Gastroesophageal sphincter (tissue), 4 donors: ENCODE results near the gene PTPN14. TPM values are rescaled to one million over a fixed set of nuclear protein-coding genes. Genes with fewer than 3 reads are reported as not detected.

Source experiments
- ATAC-seq: fragments of 150-250 bp; one replicate; pipeline ENCODE4 v1.9.1; 2016; ENCODE audit warnings: mild to moderate bottlenecking, moderate library complexity
- H3K27ac ChIP-seq, 4 donors: fragments of 200-600 bp; sonication (generic) in 3 of 4; 1 replicate in 3 of 4; 2 replicates in 1 of 4; pipeline ENCODE4 v1.5.1; 2016 to 2019
- H3K27me3 ChIP-seq: fragments of 200-600 bp; sonication (generic); one replicate; pipeline ENCODE4 v1.5.1; 2019
- H3K36me3 ChIP-seq, 2 donors: fragments of 200-600 bp; sonication (generic); one replicate each; pipeline ENCODE4 v1.5.1; 2019; ENCODE audit warnings: control low read depth in 1 of 2
- H3K4me1 ChIP-seq, 3 donors: fragments of 200-600 bp; sonication (generic); 1 replicate in 2 of 3; 2 replicates in 1 of 3; pipeline ENCODE4 v1.5.1; 2016 to 2019; ENCODE audit warnings: control low read depth in 2 of 3
- H3K4me3 ChIP-seq, 2 donors: fragments of 200-600 bp; sonication (generic); one replicate each; pipeline ENCODE4 v1.5.1; 2019; ENCODE audit warnings: mild to moderate bottlenecking in 1 of 2, moderate library complexity in 1 of 2
- H3K9me3 ChIP-seq, 3 donors: fragments of 200-600 bp; sonication (generic); one replicate each; pipeline ENCODE4 v1.5.1; 2017 to 2019; ENCODE audit warnings: control low read depth in 2 of 3
- CTCF ChIP-seq, 4 experiments: fragments of 200-600 bp in 2 of 4; fragments of 450-650 bp in 2 of 4; sonication (generic) in 1 of 4; IDR thresholded peaks; one replicate each; pipeline ENCODE4 v1.5.1; 2017 to 2019; ENCODE audit warnings: antibody characterized with exemption in 4 of 4, mild to moderate bottlenecking in 2 of 4, moderate library complexity in 2 of 4
- EP300 ChIP-seq: sonication (generic); formaldehyde crosslinking; IDR thresholded peaks from one replicate; pipeline ENCODE4 v1.6.1; 2017; ENCODE audit warnings: antibody characterized with exemption, mild to moderate bottlenecking
- POLR2A ChIP-seq, 2 donors: fragments of 450-650 bp; IDR thresholded peaks; one replicate each; pipeline ENCODE4 v1.6.1; 2017; ENCODE audit warnings: antibody characterized with exemption in 2 of 2, mild to moderate bottlenecking in 2 of 2, moderate library complexity in 1 of 2
- POLR2AphosphoS5 ChIP-seq: sonication (generic); formaldehyde crosslinking; IDR thresholded peaks from one replicate; pipeline ENCODE4 v1.6.1; 2017; ENCODE audit warnings: antibody characterized with exemption
- WGBS, 2 donors: methylation state at CpG; one replicate each; pipeline ENCODE4 v1.1.5; 2018; ENCODE audit warnings: low coverage in 1 of 2; 5-methylcytosine and 5-hydroxymethylcytosine counted together
- total RNA-seq, 4 donors: library from RNA; depleted of rRNA; stranded (reverse); fragments of >200 nt; gene quantifications; one replicate each; pipeline ENCODE4 v1.1.0, GENCODE V29; 2016

Gene PTPN14
- total RNA-seq, 4 donors from 2014 or later = 38.9 to 96.8 (median 75.4) TPM

GRCh38 chr1:214520544-214521165 is 30.7 kb downstream of the PTPN14 start:
- no peak for ATAC-seq
- Histone ChIP-seq H3K27ac (no peak overlapping the region), H3K36me3 (no peaks in the 10 kb centered on the region), H3K9me3 (no peaks in the 10 kb centered on the region), H3K4me3 (no peak overlapping the region), H3K27me3 (no peaks in the 10 kb centered on the region), H3K4me1 (peaks cover 0 to 71% (median 0%) of the 10 kb centered on the region in 3 donors)
- TF ChIP-seq POLR2A (IDR thresholded peaks at IDR 0.05) = no peak
- TF ChIP-seq EP300 = no peak
- no peak for TF ChIP-seq POLR2AphosphoS5
- TF ChIP-seq CTCF (IDR thresholded peaks at IDR 0.05) = no peak
- 83 to 94% methylated on average over 2 to 3 of the region's 3 CpGs for WGBS, 2 donors

- Histone ChIP-seq H3K4me3 (no peak overlapping the region), H3K27ac (no peak overlapping the region), H3K4me1 (peaks cover 5 to 71% (median 9%) of the 10 kb centered on the region in 3 donors), H3K27me3 (no peaks in the 10 kb centered on the region), H3K36me3 (no peaks in the 10 kb centered on the region), H3K9me3 (no peaks in the 10 kb centered on the region)
- TF ChIP-seq POLR2A (IDR thresholded peaks at IDR 0.05) (no peak), POLR2AphosphoS5 (no peak), EP300 (no peak), CTCF (IDR thresholded peaks at IDR 0.05) (no peak)
- no peak for ATAC-seq
Measured at GRCh38 chr1:214518361-214518760, 33.0 kb downstream of the PTPN14 start.

- H3K27ac ChIP-seq = no peak overlapping the region
- no peaks in the 10 kb centered on the region for H3K9me3 ChIP-seq
- H3K4me1 ChIP-seq = peaks cover 5 to 84% (median 9%) of the 10 kb centered on the region in 3 donors
- no peak for ATAC-seq
- TF ChIP-seq CTCF (IDR thresholded peaks at IDR 0.05) (no peak), POLR2A (IDR thresholded peaks at IDR 0.05) (no peak), EP300 (no peak), POLR2AphosphoS5 (no peak)
- 84 to 98% methylated on average over 6 of the region's 6 CpGs for WGBS, 2 donors
- no peaks in the 10 kb centered on the region for H3K36me3 ChIP-seq
- no peak overlapping the region for H3K4me3 ChIP-seq
- H3K27me3 ChIP-seq = no peaks in the 10 kb centered on the region
Measured at GRCh38 chr1:214516434-214517326, 34.7 kb downstream of the PTPN14 start.

GRCh38 chr1:214515544-214516433 is 35.6 kb downstream of the PTPN14 start:
- H3K27me3 ChIP-seq = no peaks in the 10 kb centered on the region
- H3K4me3 ChIP-seq = no peak overlapping the region
- no peak for TF ChIP-seq POLR2AphosphoS5
- no peak for TF ChIP-seq CTCF (IDR thresholded peaks at IDR 0.05)
- TF ChIP-seq POLR2A (IDR thresholded peaks at IDR 0.05) = no peak
- no peak for TF ChIP-seq EP300
- no peak for ATAC-seq
- WGBS, 2 donors = 20 to 69% methylated on average over 2 to 3 of the region's 3 CpGs
- no peaks in the 10 kb centered on the region for H3K36me3 ChIP-seq
- no peak overlapping the region for H3K27ac ChIP-seq
- no peaks in the 10 kb centered on the region for H3K9me3 ChIP-seq
- peaks cover 5 to 80% (median 9%) of the 10 kb centered on the region in 3 donors for H3K4me1 ChIP-seq
